Left ventricle myocardium superior (tissue), 1 donor: ENCODE data around the gene ZNF566. TPM values are rescaled to one million over a fixed set of nuclear protein-coding genes. Genes with fewer than 3 reads are reported as not detected.

ENCODE experiments used
- ATAC-seq: fragments of 200-7000 bp; cut with Tn5 transposase; one replicate; pipeline ENCODE4 v1.9.1; 2020; ENCODE audit warnings: mild to moderate bottlenecking, moderate library complexity
- DNase-seq: peaks from one replicate; pipeline ENCODE4 v3.0.0-alpha.2; 2020
- intact Hi-C: fragments of 100-400 bp; cut with micrococcal nuclease; formaldehyde crosslinking; loops from one replicate; pipeline ENCODE4 v1.11.0; 2022
- total RNA-seq: library from RNA; stranded (reverse); fragmentation: NEBNext Ultra II Directional; extraction: Animal tissue kit (Norgen Biotek cat#: 25700); gene quantifications from one replicate; pipeline ENCODE4 v1.2.1, GENCODE V29; 2021
- donor health status: DM: no; HTN: yes; CAD: no; lungs with severe emphysema.

ZNF566 gene
- total RNA-seq, 1 donor from 2014 or later: 12.2 TPM

GRCh38 chr19:36460046-36460445 lies 29.3 kb downstream of the ZNF566 start:
- intact Hi-C loops: no loop called here
- ATAC-seq: no peak
- DNase-seq: no peak

- DNase-seq: no peak
- intact Hi-C loops: no loop called here
- no peak for ATAC-seq
Observed at GRCh38 chr19:36456831-36457230, 32.5 kb downstream of the ZNF566 start.

GRCh38 chr19:36449059-36449670 lies 40.2 kb downstream of the ZNF566 start:
- intact Hi-C loops: no loop called here
- ATAC-seq: no peak
- DNase-seq: no peak

GRCh38 chr19:36441339-36441738 lies 48.0 kb downstream of the ZNF566 start:
- ATAC-seq (no peak), DNase-seq (no peak)
- intact Hi-C loops: no loop called here

DNA sequence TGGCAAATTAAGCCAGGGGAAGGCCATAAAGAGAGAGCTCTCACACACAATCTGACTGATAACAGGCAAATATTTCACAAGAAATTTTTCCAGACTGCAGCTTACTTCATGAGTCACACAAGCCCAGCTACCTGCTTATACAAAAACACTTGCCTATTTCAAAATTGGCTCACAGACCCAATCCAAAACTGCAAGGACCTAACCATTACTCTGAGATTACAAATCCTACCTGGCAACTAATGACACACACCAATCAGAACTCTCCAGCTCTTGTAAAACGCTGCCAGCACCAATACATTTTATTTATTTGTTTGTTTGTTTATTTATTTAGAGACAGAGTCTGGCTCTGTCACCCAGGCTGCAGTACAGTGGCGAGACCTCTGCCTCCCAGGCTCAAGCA lies 52.8 kb downstream of the ZNF566 start:
- intact Hi-C loops: no loop called here
- ATAC-seq: no peak
- DNase-seq: no peak

DNA sequence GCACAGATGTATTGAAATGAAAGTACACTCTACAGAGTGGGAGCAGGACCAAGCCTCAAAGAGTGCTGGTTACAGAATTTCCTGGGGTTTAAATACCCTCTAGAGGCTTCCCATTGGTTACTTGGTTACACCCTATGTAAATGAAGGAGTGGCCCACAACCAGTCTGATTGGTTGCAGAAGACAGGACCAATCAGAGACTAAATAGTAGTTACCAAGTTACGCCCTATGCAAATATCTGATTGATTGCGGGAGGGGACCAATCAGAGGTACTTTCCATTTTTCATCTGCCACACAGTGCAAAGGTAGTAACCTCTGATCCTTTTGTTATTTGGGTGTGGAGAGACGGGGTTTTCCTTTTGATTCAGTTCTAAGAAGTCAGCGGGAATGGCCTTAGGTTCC lies 65.4 kb downstream of the ZNF566 start:
- no peak for DNase-seq
- ATAC-seq: no peak
- intact Hi-C loops: no loop called here

- intact Hi-C loops: no loop called here
- no peak for ATAC-seq
- DNase-seq: no peak
Observed at GRCh38 chr19:36421749-36422481, 67.4 kb downstream of the ZNF566 start.

GRCh38 chr19:36420961-36421748 lies 68.2 kb downstream of the ZNF566 start:
- DNase-seq (peak; percentile 69), ATAC-seq (peak; percentile 56)
- intact Hi-C loops: no loop called here

DNA sequence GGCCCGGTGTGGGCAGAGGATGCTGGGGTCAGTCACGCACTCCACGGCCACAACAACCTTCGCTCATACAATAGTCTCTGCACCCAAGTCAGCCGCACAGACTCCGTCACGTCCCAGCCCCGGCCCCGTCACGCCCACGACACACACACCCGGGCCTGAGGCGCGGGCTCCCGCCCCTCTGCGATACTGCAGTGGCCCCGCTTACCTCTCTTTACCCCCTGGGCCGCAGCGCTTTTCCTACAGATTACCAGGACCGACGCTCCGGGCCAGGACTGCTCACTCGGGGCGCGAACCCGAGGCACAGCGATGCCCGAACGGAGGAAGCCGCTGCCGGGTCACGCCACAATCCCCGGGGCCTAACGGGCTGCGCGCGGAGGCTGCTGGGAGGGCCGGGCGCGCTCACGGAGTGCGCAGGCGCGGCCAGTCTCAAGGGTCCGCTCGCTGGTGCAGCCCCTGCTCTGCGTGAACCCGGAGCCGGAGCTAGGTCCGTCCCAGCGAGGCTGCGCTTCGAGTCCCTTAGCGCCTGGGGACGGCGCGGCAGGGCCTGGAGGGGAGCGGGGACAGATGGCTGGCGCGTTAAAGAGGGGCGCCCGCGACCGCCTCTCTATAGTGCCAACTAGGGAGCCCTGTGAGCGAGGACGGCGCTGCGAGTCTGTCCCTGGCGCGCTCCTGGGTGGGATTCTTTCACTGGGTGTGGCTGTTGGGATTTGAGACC lies 70.9 kb downstream of the ZNF566 start, which contains the start of gene ZFP82:
TSS of gene ZFP82 (minus strand) at position 358 of the 715 bp plus-strand sequence. CDS start 8,855 bp downstream, outside the sequence.
- ATAC-seq (peak; percentile 99), DNase-seq (peak; percentile 94)
- intact Hi-C loops: no loop called here

GRCh38 chr19:36417752-36418286 lies 71.5 kb downstream of the ZNF566 start:
- no peak for DNase-seq
- intact Hi-C loops: no loop called here

GRCh38 chr19:36409841-36410240 lies 79.5 kb downstream of the ZNF566 start:
- ATAC-seq (no peak), DNase-seq (no peak)
- intact Hi-C loops: no loop called here

More at GRCh38 chr19:36417752-36418286, 71.5 kb downstream of the ZNF566 start:
- ATAC-seq: no peak

DNA sequence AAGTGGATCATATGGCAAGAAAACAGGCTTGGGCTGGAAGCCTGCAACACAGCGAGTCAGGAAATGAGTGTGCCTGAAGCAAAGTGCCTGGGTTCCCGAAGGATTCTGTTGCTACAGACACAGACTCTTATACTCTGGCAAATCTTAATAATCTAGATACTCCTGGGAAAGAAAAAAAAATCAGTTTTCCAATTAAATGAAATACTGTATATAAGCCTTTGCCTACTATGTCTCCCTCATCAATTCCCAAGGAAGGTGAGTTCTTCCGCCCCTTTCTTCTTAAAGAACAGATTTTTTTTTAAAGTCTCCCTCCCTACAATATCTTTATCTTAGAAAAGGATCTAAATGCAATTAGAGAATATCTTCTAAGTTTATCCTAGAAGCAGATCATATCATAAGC lies 81.3 kb downstream of the ZNF566 start:
- no peak for ATAC-seq

DNA sequence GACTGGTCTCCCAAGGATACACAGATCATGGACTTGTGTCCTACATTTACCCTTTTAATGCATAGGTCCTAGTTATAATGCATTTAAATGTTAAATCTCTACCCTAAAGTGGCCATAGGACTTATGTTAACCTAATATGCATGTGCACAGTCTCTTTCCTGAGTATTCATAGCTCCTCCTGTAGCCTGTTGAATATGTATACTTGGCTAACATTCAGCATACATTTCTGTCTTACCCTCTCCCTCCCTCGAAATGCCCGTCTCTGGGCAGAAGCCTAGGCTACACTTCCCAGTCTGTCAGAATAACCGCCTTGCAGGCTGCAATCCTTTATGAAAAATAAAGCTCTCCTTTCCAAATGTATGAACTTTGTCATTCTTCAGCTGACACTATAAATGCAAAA lies 84.9 kb downstream of the ZNF566 start:
- intact Hi-C loops: no loop called here
- ATAC-seq (no peak), DNase-seq (no peak)

More for the DNA sequence above, 81.3 kb downstream of the ZNF566 start:
- DNase-seq: no peak
- intact Hi-C loops: no loop called here

GRCh38 chr19:36401475-36401874 lies 87.9 kb downstream of the ZNF566 start:
- DNase-seq (no peak), ATAC-seq (no peak)
- intact Hi-C loops: no loop called here

- DNase-seq (no peak), ATAC-seq (no peak)
- intact Hi-C loops: no loop called here
Observed at GRCh38 chr19:36398571-36398970, 90.8 kb downstream of the ZNF566 start.
